Measurements from ENCODE around the gene CELF5. TPM values are rescaled to one million over a fixed set of nuclear protein-coding genes. Genes with fewer than 3 reads are reported as not detected.

The CELF5 gene
- total RNA-seq, 1 experiment from 2014 or later = 2.5 TPM

GRCh38 chr19:3201072-3201700, 23.3 kb upstream of the CELF5 start:
- CTCF ChIA-PET = no interaction called here
- BruUV-seq (replicated peaks) = no TSS peak

GRCh38 chr19:3201911-3202310, 22.6 kb upstream of the CELF5 start:
- no peak overlapping the region for H3K27ac ChIP-seq (ENCODE audit: low read depth, low read length)
- no peaks in the 10 kb centered on the region for H3K4me1 ChIP-seq (ENCODE audit: control insufficient read depth in 1 of 2, insufficient read depth in 2 of 2, low read length in 2 of 2)
- H3K4me3 ChIP-seq (replicated peaks in 1 of 2; ENCODE audit: low read depth in 1 of 2, low read length in 2 of 2) = no peak overlapping the region
- H3K4me2 ChIP-seq (ENCODE audit: low read length) = no peak overlapping the region
- TF ChIP-seq EGR1 (IDR thresholded peaks at IDR 0.05; ENCODE audit: low read depth) (no peak), ELF1 (IDR thresholded peaks at IDR 0.05; ENCODE audit: borderline replicate concordance, low read depth) (no peak), EZH2phosphoT487 (IDR thresholded peaks at IDR 0.05; ENCODE audit: borderline replicate concordance) (no peak), ZNF274 (IDR thresholded peaks at IDR 0.05; ENCODE audit: low read depth, low read length) (no peak), RAD21 (IDR thresholded peaks at IDR 0.05; ENCODE audit: low read depth) (no peak), TCF7L2 (IDR thresholded peaks at IDR 0.05; ENCODE audit: borderline replicate concordance, extremely low read depth, insufficient read depth, insufficient read length) (no peak), ZFX (IDR thresholded peaks at IDR 0.05) (no peak), SP1 (IDR thresholded peaks at IDR 0.05; ENCODE audit: low read depth) (no peak), EZH2 (IDR thresholded peaks at IDR 0.05) (no peak)
- TF ChIP-seq, protein P1, sequence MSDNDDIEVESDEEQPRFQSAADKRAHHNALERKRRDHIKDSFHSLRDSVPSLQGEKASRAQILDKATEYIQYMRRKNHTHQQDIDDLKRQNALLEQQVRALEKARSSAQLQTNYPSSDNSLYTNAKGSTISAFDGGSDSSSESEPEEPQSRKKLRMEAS (IDR thresholded peaks at IDR 0.05) = no peak
- TF ChIP-seq, protein P2, sequence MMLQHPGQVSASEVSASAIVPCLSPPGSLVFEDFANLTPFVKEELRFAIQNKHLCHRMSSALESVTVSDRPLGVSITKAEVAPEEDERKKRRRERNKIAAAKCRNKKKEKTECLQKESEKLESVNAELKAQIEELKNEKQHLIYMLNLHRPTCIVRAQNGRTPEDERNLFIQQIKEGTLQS (IDR thresholded peaks at IDR 0.05) = no peak
- no peaks in the 10 kb centered on the region; the same call in 1 of the 2 replicates for H3K79me2 ChIP-seq (ENCODE audit: insufficient read depth, low read length)
- no peak overlapping the region for H2AFZ ChIP-seq (ENCODE audit: low read depth, low read length, poor library complexity, severe bottlenecking)
- no peak for ATAC-seq
- no peaks in the 10 kb centered on the region for H3K9me2 ChIP-seq (ENCODE audit: insufficient read depth)
- peaks cover 14 to 29% of the 10 kb centered on the region in 2 experiments; a peak in 2 of 4 replicates for H3K36me3 ChIP-seq (ENCODE audit: control insufficient read depth in 1 of 2, insufficient read depth in 2 of 2, low read length in 2 of 2)
- H4K20me1 ChIP-seq (ENCODE audit: insufficient read depth) = no peaks in the 10 kb centered on the region
- no peaks in the 10 kb centered on the region for H3K9me3 ChIP-seq (ENCODE audit: control insufficient read depth in 1 of 2, insufficient read depth in 1 of 2, low read depth in 1 of 2, low read length in 2 of 2)
- intact Hi-C loops (cut with micrococcal nuclease) = no loop called here
- no peak for DNase-seq (ENCODE audit: low read depth, low spot score)
- no peak overlapping the region for H3K9ac ChIP-seq (ENCODE audit: low read length)
- CTCF ChIA-PET = no interaction called here
- RAD21 ChIA-PET (ENCODE audit: low non-redundant PET in 1 of 2, low total read pairs in 2 of 2, uncharacterized antibody in 2 of 2, unreplicated experiment in 2 of 2) = no interaction called here
- H3K27me3 ChIP-seq (ENCODE audit: insufficient read depth, low read length) = no peaks in the 10 kb centered on the region
- no TSS peak for BruUV-seq (replicated peaks)
- POLR2A ChIA-PET = no interaction called here

More at GRCh38 chr19:3201072-3201700, 23.3 kb upstream of the CELF5 start:
- Histone ChIP-seq H4K20me1 (ENCODE audit: insufficient read depth) (no peaks in the 10 kb centered on the region), H3K4me1 (ENCODE audit: control insufficient read depth in 1 of 2, insufficient read depth in 2 of 2, low read length in 2 of 2) (no peaks in the 10 kb centered on the region), H3K27me3 (ENCODE audit: insufficient read depth, low read length) (no peaks in the 10 kb centered on the region), H3K36me3 (ENCODE audit: control insufficient read depth in 1 of 2, insufficient read depth in 2 of 2, low read length in 2 of 2) (peaks cover 12 to 35% of the 10 kb centered on the region in 2 experiments; a peak in 2 of 4 replicates), H3K9ac (ENCODE audit: low read length) (no peak overlapping the region), H3K9me2 (ENCODE audit: insufficient read depth) (no peaks in the 10 kb centered on the region), H2AFZ (ENCODE audit: low read depth, low read length, poor library complexity, severe bottlenecking) (no peak overlapping the region), H3K4me3 (replicated peaks in 1 of 2; ENCODE audit: low read depth in 1 of 2, low read length in 2 of 2) (no peak overlapping the region), H3K9me3 (ENCODE audit: control insufficient read depth in 1 of 2, insufficient read depth in 1 of 2, low read depth in 1 of 2, low read length in 2 of 2) (no peaks in the 10 kb centered on the region), H3K27ac (ENCODE audit: low read depth, low read length) (no peak overlapping the region), H3K79me2 (ENCODE audit: insufficient read depth, low read length) (peaks cover under 1% of the 10 kb centered on the region; the same call in 1 of the 2 replicates), H3K4me2 (ENCODE audit: low read length) (no peak overlapping the region)
- DNase-seq (ENCODE audit: low read depth, low spot score) (no peak), ATAC-seq (no peak)
- RAD21 ChIA-PET (ENCODE audit: low non-redundant PET in 1 of 2, low total read pairs in 2 of 2, uncharacterized antibody in 2 of 2, unreplicated experiment in 2 of 2) = no interaction called here
- TF ChIP-seq, protein P1 (IDR thresholded peaks at IDR 0.05) = no peak
- no peak for TF ChIP-seq POLR2AphosphoS5 (IDR thresholded peaks at IDR 0.05; ENCODE audit: low read depth, low read length)
- no peak for TF ChIP-seq SRF (IDR thresholded peaks at IDR 0.05; ENCODE audit: low read depth)
- no peak for TF ChIP-seq ZFX (IDR thresholded peaks at IDR 0.05)
- TF ChIP-seq CEBPB (IDR thresholded peaks at IDR 0.05; ENCODE audit: low read depth) = no peak
- TF ChIP-seq POLR2A (IDR thresholded peaks at IDR 0.05; ENCODE audit: borderline replicate concordance, extremely low read depth, insufficient read depth, insufficient read length) = no peak
- TF ChIP-seq ZNF274 (IDR thresholded peaks at IDR 0.05; ENCODE audit: low read depth, low read length) = no peak
- TF ChIP-seq EZH2phosphoT487 (IDR thresholded peaks at IDR 0.05; ENCODE audit: borderline replicate concordance) = no peak
- POLR2A ChIA-PET = no interaction called here
- intact Hi-C loops (cut with micrococcal nuclease) = no loop called here

Measured in HCT116 (cell line).